ENCODE results near the gene GDF15.
"Not testable (repeated sequence)": the region's sequence is repeated elsewhere in the genome, so short reads cannot be mapped to it uniquely, and the experiment has no call there.

The GDF15 gene

GRCh38 chr19:18385675-18386542 lies at the start of gene GDF15:
Gene GDF15 (plus strand): TSS chr19:18386158. CDS start chr19:18386190, 32 bp downstream.
- peak; percentile 31 for DNase-seq (ENCODE audit: low spot score)

GRCh38 chr19:18338541-18338940 lies 47.4 kb upstream of the GDF15 start:
- no peak for DNase-seq (ENCODE audit: low spot score)

DNA sequence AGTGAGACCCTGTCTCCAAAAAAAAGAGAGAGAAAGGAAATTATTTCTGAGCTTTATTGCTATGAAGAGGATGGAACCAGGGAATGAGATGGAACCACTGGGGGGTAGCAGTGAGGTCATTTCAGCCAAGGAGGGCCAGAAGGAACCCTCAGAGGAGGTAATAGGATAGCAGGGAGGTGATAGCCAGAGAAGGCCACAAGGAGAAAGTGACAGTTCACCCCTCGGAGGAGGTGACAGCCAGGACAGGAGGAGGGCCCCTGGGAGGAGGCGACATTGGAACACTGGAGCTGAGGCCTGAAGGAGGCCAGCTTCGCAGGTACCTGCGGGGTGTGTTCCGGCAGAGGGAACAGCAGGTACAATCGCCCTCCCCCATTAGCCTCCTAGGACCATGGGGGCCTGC lies 46.2 kb upstream of the GDF15 start:
- no peak for DNase-seq (ENCODE audit: low spot score)

DNA sequence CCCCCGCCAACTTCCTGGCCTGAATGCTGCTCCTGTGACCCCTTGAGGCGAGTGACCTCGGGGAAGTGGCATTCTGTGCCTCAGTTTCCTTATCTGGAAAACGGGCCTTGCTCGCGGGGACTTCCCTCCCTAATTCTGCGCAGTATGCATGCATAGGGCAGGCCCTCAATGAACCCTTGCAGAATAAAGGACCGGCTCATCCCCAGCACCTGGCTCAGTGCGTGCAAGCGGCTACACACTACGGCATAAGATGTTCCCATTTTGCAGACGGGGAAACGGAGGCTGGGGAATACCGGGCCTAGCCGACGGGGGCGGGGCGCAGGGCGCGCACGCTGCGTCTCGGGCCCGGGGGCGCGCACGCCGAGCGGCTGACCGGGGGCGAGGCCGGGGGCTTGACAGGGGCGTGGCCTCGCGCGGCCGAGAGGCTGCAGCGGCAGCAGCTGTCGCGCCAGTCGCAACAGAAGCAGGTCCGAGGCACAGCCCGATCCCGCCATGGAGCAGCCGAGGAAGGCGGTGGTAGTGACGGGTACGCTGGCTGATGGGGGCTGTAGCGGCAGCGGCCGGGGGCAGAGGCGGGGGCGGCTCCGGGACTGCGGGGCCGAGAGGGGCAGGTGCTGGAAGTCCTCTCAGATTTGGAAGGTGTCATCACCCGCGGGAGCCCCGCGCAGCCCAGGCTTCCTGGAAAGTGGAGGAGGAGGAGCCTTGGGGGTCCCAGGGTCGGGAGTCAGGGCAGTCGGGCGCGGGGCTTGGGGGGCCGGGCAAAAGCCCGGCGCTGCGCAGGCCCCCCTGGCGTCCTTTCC lies 45.6 kb upstream of the GDF15 start, which contains the start of gene PGPEP1:
Gene PGPEP1 (plus strand): TSS at position 409 of the 800 bp plus-strand sequence. CDS start 84 bp downstream, at position 493.
- DNase-seq (ENCODE audit: low spot score), result peak; percentile 62

GRCh38 chr19:18340990-18341868 lies 44.7 kb upstream of the GDF15 start:
- DNase-seq (ENCODE audit: low spot score), result peak; percentile 67

GRCh38 chr19:18342090-18342632 lies 43.8 kb upstream of the GDF15 start:
- DNase-seq (ENCODE audit: low spot score), result no peak

- no peak for DNase-seq (ENCODE audit: low spot score)
These were observed 41.4 kb upstream of the GDF15 start for GRCh38 chr19:18344582-18344950.

- DNase-seq (ENCODE audit: low spot score), result no peak
These were observed 40.7 kb upstream of the GDF15 start for GRCh38 chr19:18345296-18345695.

- DNase-seq (ENCODE audit: low spot score), result no peak
These were observed 39.9 kb upstream of the GDF15 start for GRCh38 chr19:18346091-18346490.

GRCh38 chr19:18348171-18348570 lies 37.8 kb upstream of the GDF15 start:
- DNase-seq (ENCODE audit: low spot score), result no peak

DNA sequence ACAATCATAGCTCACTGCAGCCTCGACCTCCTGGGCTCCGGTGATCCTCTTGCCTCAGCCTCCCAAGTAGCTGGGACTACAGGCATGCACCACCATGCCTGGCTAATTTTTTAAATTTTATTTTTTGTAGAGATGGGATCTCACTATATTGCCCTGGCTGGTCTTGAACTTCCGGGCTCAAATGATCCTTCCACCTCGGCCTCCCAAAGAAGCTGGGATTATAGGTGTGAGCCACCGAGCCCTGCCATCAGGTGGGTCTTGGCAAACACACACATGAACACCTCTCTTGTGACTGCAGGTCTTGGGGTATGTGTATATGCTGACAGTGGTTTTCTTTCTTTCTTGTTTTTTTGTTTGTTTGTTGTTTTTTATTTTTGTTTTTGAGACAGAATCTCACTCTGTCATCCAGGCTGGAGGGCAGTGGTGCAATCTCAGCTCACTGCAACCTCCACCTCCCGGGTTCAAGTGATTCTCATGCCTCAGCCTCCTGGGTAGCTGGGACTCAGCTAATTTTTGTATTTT lies 37.1 kb upstream of the GDF15 start:
- DNase-seq (ENCODE audit: low spot score), result not testable (repeated sequence)

- peak; percentile 19 for DNase-seq (ENCODE audit: low spot score)
These were observed 36.3 kb upstream of the GDF15 start for GRCh38 chr19:18349524-18350128.

- no peak for DNase-seq (ENCODE audit: low spot score)
These were observed 35.5 kb upstream of the GDF15 start for GRCh38 chr19:18350490-18350889.

DNA sequence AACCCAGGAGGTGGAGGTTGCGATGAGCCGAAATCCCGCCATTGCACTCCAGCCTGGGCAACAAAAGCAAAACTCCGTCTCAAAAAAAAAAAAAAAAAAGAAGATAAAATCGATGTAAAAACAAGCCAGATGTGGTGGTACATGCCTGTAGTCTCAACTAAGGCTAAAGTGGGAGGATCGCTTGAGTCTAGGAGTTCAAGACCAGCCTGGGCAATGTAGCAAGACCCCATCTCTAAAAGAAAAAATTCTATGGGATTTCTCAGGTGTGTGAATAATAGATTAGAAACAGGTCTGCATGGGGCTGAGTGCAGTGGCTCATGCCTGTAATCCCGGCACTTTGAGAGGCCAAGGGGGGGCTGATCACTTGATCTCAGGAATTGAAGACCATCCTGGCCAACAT lies 34.4 kb upstream of the GDF15 start:
- no peak for DNase-seq (ENCODE audit: low spot score)

GRCh38 chr19:18353378-18354005 lies 32.5 kb upstream of the GDF15 start:
- DNase-seq (ENCODE audit: low spot score), result no peak

GRCh38 chr19:18354743-18355142 lies 31.2 kb upstream of the GDF15 start:
- not testable (repeated sequence) for DNase-seq (ENCODE audit: low spot score)

DNA sequence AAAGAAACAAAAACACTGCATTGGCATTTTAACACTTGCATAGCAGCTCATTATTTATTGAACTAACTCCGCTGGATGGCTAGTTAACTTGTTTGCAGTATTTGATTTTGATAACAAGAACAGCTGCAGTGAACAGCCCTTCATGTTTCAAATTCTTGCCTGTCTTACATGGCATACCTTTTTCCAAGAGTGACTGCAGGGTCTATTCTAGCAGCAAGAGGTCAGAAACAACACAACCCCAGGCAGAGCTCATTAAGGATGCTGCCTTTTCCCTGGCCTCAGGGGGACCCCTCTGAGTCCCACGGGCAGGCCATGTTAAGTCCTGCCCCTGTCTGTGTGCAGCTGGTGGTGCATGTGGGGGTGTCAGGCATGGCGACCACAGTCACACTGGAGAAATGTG lies 28.9 kb upstream of the GDF15 start:
- DNase-seq (ENCODE audit: low spot score), result no peak

GRCh38 chr19:18361646-18362045 lies 24.3 kb upstream of the GDF15 start:
- DNase-seq (ENCODE audit: low spot score), result no peak

GRCh38 chr19:18362934-18363542 lies 22.9 kb upstream of the GDF15 start:
- DNase-seq (ENCODE audit: low spot score), result no peak

DNA sequence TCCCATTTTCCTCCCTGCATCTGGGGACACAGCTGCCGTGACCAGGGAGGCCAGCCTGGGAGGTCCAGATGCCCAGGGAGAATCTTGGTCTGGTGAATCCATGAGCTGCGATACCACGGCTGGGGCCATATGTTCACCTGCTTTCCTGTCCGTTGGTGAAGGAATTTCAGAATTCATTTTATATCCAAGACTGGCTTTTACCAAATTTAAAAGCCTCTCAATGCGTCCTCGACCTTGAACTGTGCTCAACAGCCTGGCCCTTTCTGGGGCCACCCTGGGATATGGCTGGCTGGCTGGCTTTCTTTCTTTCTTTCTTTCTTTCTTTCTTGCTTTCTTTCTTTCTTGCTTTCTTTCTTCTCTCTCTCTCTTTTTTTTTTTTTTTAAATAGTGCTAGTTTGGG lies 22.2 kb upstream of the GDF15 start:
- no peak for DNase-seq (ENCODE audit: low spot score)
